GM18502 (cell line): ENCODE data around the gene SLC4A1.
A peak's percentile ranks its signal among the peaks of the same experiment; 100 is the strongest.

Experiments used
- ATAC-seq: cut with Tn5 transposase; IDR thresholded peaks from one replicate; pipeline ENCODE4 v1.9.1; 2021; ENCODE audit warnings: mild to moderate bottlenecking; ENCODE audit not compliant: unreplicated experiment, poor library complexity

The SLC4A1 gene

DNA sequence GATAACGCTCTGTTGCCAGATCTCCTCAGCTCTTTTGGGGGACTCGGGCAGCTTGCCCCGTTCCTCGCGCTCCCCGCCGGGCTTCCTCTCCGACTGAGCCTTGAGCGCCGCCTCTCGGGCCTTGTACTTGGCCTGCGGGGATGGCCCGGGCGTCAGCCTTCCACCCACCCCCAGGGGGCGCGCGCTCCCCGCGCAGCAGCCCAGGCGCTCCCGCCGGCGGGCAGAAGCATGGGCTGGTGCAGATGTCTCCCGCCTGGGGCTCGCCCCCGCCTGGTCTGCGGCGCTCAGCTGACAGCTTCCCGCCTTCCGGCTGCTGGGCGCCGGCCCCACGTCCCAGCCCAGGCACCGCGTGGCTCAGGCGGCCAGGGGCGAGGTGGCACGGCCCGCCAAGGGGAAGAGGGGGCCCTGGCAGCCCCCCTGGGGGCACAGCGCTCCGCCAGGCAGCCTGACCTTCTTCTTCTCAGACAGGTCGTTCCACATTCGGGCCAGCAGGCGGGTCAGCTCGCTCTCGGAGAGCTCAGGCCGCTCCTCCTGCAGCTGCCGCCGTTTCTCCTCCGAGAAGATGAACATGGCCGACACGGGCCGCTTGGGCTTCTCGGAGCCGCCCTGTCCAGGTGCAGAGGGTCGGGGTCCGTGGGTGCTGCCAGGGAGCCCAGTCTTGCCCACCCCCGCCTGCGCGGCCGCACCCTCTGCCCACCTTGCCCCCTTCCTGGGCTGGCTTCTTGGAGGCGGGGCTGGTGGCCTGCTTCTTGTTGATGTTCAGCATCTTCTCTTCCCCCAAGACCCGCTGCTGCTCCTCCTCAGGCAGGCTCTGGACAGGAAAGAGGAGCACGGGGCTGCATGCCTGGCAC, 57.4 kb downstream of the SLC4A1 start:
- peak; percentile 69 for ATAC-seq

DNA sequence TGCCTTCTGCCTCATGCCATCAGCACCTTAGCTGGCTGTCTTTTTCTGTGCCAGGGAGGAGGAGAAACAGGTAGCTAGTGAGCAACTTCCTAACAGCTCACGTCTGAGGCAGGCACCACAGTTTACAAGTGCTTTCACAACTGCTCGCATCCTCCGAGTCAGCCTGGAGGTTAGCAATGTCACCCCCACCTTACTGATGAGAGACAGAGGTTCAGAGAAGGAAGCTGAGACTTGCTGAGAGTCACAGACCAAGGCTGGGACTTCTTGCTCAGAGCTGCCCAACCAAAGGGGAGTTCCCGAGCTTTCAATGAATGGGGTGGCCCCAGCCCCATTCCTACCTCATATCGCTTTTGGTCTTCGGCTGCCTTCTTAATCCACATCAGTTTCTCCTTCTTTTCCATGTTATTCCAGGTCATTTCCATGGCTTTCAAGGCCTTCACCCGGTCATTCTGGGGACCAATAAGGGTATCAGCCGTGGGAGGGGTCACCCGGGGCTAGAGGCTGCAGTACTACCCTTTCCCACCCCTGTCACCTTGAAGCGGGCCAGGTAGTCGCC, 58.1 kb downstream of the SLC4A1 start:
- ATAC-seq: no peak

DNA sequence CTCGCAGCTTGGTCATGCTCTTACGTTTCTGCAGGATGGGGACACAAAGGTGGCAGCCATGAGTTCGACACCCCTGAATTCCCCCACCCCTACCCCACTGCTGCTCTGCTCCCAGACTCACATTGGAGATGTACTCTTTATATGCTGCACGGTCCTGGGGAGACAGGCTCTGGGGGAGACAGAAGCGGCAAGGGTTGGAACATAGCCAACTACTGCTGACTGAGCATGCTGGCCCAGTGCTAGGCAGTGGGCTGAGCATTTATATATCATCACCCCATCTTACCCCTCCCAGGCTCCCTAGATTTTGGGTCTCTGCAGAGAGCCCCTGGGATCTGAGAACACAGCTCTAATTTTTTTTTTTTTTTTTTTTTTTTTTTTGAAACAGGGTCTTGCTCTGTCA, 60.2 kb downstream of the SLC4A1 start:
- ATAC-seq: no peak

DNA sequence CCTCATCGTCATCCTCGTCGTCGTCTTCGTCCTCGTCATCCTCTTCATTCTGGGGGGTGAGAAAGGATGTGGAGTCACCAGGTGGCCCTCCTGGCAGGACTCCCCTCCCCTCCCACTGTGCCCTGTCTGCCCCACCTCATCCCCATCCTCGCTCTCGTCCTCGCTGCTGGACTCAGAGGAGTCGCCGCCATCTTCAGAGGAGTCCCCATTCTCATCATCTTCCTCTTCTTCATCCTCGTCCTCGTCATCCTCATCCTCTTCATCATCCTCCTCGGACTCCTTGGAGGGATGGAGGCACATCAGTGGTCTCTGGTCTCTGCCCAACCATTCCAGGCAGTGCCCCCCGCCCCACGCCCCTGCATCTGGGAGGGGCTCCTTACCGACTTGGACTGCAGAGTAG, 60.6 kb downstream of the SLC4A1 start:
- no peak for ATAC-seq

DNA sequence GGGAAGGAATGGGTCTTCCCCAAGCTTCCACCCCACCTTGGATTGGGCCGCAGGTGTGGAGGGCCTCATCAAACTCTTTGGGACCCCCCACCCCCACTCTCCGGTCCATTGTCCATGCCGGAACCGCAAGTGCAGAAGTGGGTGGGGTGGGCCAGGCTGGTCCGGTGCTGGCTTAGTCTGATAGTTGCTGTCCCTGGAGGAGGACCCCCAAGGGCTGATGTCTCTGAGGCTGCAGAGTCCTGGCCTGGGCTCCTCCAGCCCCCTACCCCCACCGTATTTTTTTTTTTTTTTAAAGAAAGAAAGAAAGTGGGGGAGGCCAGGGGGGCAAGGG, 61.1 kb downstream of the SLC4A1 start:
- ATAC-seq: no peak

DNA sequence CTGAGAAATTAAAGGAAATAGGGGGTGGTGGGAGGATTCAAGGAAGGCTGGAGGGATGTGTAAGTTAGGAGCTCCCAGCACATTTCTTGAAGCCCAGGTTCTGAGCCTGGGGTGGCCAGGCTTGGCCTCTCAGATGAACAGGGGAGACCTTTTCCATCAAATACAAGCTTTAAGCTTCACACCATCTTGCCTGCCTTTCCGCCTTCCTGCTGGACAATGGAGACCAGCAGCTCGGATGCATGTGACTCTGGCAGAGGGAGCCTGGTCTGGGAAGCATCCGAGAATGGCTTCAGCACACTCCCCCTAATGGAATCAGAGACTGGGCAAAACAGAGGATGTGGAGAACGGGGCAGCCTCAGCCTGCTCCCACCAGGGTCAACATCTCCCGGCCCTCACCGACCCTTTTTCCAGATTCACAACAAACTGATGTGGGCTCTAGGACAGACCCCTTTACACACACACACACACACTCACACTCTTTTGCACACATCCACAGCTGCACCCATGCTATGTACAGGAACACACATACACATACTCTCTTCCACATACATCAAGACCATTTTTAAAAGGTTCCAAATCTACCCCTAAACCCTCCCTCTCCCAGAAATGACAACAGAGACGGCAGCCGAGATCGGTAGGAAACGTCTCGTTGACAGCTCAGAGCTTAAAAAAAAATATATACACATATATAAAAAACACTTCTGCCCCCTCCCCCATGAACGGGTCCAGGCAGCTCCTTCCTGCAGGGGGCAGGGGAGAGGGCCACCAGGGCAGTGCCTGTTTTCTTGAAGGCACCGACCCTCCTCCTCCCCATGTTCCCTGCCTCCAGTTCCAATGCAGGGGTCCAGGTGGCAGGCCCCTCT, 61.7 kb downstream of the SLC4A1 start:
- no peak for ATAC-seq

DNA sequence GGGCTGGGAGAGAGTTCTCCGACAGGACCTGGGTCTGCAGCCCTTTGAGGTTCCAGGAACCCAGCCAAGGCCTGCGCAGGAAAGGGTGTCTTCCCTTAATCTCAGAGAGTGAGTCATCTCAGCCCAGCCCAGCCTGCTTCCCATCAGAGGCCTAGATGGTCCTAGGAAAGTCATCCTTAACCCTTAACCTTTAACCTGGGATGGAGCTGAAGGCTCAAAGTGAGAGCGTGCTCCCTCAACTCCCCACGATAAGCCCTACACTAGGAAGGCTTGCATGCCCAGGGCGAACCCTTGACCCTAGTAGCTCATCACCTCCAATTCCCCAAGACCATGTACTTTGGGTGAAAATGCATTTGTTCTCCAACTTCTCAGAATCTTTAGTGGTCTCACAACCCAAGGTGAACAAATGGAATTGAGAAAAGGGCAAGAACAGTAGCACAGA, 63.5 kb downstream of the SLC4A1 start:
- ATAC-seq: no peak

DNA sequence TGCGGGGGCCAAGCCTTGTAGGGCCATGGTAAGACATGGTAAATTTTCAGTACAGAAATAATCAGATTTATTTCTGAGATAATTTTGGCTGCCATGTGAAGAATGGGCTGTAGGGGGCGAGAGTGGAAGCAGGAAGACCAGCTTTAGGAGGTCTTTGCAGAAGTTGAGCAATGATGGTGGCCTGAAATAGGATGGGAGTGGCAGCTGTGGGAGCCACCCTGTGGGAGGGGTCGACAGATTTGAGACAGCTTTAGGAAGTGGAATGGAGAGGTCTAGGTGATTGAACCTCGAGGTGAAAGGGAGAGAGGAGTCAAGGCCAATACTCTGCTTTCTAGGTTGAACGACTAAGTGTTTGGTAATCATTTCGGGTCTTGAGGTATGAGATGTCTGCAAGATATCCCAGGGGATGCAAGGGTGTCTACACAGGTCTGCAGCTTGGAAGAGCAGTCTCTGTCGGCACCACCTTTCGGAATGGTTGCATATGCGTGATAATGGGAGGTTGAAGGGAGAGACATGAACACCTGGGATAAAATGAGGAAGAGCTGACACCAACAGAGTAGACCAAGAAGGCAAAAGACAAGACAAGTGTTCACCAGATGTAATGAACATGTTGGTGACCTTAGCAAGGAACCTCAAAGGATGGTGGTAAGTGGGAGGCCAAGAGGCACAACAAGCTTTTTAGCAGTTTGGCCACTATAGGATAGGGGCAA, 64.0 kb downstream of the SLC4A1 start:
- no peak for ATAC-seq

DNA sequence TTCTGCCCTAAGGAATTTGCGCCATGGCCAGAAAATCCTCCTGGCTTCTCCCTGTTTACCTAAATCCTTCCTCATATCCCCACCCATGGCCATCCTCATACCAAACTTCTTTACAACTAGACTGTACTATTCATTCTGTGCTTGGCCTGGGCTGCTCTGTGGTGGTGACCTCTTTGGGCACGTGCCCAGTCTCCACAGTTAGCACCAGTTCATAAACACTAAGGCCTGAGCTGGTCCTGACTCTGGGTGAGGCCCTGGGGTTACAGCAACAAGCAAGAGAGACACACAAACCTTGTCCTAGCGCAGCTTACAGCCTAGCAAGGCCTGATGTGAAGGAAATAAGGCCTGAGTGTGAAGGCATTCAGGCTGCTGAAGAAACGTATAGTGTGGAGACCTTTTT, 65.2 kb downstream of the SLC4A1 start:
- no peak for ATAC-seq

DNA sequence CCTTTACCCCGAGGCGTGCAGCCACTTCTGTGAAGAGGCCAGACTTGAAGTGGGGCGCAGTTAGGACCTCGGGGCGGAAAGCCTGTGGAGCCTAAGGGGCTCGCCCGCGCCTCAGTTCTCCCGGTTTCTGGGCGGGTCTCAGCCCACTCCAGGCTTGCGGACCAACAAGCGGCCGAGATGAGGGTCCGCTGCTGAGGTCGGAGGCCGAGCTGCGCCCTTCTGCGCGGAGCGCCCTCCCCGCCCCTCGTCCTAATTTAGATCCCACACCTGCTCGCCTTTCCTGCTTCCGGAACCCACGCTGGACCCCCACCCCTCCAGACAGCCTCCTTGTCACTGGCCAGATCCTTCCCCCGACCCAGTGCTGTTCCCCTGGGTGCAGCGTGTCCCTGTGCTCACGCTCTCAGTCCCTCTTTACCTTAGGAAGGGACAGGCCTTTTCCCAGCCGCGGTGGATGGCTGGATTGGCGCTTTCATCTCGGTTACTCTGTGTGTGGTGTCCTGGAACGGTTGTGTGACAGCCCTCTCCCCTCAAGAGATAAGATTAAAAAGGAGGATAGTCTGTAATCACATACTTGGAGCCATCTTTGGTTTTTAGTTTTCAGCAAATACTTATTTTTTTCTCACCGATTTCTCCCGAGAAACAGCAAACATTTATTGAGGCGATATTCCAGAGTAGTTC, 67.3 kb downstream of the SLC4A1 start:
- no peak for ATAC-seq

DNA sequence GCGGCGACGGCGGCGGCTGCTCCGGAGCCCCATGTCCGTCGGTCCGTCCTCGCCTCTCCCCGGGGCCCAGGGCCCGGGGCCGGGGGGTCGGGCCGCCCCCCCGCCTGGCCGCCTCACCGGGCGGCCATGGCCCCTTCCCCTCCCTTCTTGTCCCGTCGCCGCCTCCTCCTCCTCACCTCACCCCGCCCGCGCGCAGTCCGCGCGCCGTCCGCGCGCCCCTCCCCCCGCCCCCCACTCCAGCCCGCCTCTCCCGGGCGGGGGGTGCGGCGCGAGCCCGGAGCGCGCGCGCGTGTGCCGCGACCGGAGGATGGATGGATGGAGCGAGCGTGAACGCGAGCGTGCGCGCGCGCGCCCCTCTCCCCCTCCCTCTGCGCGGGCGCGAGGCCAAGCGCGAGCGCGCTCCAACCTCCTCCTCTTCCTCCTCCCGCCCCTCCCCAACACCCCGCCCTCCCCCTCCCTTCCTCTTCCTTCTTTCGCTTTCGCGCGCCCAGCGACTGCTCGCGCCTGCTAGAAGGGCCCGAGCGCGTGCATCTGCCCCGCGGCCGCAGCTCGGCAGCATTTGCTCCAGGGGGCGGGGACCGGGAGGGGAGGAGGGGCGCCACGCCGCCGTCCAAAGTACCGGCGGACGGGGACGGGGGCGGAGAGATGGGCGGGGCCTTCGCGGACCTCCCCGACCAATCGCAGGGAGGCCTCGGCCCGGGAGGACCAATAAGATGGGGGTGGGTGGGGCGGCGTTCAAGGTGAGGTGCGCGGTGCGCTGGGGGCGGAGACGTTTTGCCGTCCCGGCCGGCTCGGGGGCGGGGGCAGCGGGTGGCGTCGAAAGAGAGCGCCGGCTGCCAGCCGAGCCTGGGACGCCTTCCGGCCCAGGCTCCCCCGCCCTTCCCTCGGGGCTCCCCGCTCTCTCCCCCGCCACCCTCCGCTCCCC, 68.1 kb downstream of the SLC4A1 start, which contains the start of gene ATXN7L3:
ATXN7L3 (minus strand) TSS at position 332 of the 925 bp plus-strand sequence. CDS start 1,814 bp downstream, outside the sequence.
- peak; percentile 65 for ATAC-seq

DNA sequence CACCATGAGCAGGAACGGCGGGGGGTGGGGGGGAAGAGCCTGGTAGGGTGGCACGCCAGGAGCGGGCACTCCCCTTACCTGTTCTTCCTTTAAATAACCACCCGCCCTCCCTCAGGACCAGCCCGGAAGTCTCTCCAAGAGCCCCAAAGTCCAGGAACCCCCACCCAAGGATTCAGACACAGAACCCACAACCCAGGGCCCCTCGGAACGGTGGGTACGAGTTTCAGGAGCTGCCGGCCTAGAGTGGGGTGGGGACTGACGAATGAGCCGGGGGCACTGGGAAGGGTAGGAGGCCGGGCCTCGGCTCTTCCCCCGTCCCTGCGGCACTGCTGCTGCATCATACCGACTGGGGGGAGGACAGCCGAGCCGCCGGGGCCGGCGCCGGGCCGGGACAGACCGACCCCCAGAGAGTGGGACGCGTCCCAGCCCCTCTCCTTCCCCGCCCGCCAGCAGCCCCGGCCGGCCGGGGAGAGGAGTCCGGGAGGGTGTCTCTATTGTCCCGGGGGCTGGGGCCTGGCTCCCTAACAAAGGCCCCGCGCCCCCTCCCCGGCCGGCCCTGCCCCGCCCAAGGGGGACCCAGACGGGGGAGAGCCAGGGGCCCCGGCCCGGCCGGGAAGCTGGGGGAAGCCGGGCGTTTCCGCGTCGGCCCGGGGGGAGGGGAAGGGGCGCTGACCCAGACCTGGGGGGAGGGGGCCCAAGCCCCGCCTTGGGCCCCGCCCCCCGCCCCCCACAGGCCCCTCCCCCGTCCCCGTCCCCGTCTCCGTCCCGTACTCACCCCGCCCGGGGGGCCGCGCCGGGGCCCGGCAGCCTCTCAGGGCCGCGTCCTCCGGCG, 69.0 kb downstream of the SLC4A1 start:
- ATAC-seq: peak; percentile 28
